Retinal pigment epithelial cell (primary cell): ENCODE data around the gene M1AP.

Source experiments
- DNase-seq: peaks from one replicate; pipeline ENCODE4 v3.0.0-alpha.2; 2010; ENCODE audit warnings: low read depth
- H3K4me3 ChIP-seq: 2 replicates; pipeline ENCODE4 v1.5.1; 2011; ENCODE audit warnings: mild to moderate bottlenecking, low read length, control low read depth, moderate library complexity
- TF ChIP-seq, protein P1 (sequence below): conservative IDR thresholded peaks from 2 replicates; pipeline ENCODE4 v1.5.1; 2011; ENCODE audit warnings: low read depth, low read length, control low read depth, inconsistent platforms

Gene M1AP

DNA sequence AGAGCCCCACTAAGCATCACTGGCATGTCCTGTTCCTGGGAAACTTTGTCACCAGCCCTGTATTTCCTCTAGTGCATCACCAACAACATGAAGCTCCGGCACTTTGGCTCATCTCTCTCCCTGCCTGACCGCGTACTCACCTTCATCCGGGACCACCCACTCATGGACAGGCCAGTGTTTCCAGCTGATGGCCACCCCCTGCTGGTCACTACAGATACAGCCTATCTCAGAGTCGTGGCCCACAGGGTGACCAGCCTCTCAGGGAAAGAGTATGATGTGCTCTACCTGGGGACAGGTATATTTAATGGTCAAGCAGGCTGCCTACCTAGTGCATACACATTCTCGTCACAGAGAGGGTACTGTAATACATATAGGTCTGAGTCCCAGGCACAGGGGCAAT is 27.0 kb upstream of the M1AP start:
- DNase-seq: no peak
- TF ChIP-seq, protein P1, sequence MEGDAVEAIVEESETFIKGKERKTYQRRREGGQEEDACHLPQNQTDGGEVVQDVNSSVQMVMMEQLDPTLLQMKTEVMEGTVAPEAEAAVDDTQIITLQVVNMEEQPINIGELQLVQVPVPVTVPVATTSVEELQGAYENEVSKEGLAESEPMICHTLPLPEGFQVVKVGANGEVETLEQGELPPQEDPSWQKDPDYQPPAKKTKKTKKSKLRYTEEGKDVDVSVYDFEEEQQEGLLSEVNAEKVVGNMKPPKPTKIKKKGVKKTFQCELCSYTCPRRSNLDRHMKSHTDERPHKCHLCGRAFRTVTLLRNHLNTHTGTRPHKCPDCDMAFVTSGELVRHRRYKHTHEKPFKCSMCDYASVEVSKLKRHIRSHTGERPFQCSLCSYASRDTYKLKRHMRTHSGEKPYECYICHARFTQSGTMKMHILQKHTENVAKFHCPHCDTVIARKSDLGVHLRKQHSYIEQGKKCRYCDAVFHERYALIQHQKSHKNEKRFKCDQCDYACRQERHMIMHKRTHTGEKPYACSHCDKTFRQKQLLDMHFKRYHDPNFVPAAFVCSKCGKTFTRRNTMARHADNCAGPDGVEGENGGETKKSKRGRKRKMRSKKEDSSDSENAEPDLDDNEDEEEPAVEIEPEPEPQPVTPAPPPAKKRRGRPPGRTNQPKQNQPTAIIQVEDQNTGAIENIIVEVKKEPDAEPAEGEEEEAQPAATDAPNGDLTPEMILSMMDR: peak; percentile 39
- no peak overlapping the region for H3K4me3 ChIP-seq

DNA sequence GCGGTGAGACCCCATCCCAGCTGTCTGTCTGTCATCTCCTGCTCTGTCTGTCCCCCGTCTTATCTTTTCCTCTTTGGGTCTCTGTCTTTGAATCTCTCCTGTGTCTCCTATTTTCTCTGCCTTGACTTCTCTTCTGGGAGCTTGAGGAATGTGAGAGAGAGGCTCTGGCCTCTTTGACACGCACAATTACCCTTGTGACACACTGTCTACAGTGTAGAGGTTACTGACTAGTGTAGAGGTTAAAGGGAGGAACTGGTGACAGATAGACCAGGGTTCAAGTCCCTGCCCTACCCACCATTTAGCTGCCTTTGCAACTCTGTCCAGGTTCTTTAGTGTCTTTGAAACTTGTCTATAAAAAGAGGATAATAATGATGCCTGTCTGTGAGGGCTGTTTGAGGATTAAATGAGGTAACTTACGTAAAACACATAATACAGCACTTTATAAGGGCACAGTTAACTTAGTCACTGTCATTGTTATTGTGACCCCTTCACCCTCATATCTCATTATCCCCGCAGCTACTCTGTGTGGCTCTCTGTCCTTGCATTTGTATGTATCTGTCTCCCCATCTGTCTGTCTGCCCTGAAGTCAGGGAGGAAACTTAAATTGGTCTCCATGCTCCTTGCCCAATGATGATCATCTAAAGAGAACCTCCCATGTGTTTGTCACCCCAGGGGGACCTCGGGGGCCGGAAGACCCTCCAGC is 25.8 kb upstream of the M1AP start:
- TF ChIP-seq, protein P1: no peak
- no peak overlapping the region for H3K4me3 ChIP-seq
- no peak for DNase-seq

DNA sequence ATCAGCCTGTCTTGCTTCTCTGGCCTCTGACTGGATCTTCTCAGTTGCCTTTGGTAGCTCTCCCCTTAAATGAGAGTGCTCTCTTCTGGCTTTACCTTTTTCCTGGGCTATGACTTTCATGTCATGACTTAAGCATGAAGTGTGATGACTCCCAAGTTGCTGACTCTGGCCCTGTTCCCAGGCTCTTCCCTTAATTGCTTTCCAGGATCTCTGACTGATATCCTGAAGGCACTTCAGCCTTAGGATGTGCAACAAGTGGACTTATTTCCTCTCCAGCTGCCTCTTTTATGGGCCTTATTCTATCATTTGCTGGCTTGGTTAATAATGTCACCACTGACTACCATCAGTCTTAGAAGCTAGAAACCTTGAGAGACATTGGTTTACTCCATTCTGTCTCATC is 23.3 kb upstream of the M1AP start:
- no peak for DNase-seq
- TF ChIP-seq, protein P1: no peak
- no peak overlapping the region for H3K4me3 ChIP-seq

DNA sequence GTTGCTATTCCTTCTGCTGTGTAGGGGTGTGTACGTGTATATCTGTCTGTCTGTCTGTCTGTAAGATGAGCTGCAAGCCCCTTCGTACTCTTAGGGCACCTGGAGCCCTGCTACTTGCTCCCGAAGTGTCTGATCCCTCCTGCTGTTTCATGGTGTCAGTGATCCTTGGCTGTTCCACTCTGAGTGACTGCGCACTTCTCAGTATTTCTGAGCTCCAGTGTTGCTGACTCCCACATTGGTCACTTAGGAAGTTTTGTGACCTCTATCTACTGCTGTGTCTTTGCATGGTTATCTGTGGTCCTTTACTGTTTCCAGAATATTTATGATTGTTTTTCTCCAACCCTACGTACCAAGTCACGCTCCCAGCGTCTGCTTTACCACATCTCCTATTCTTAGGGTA is 22.1 kb upstream of the M1AP start:
- no peak for DNase-seq
- TF ChIP-seq, protein P1: no peak
- no peak overlapping the region for H3K4me3 ChIP-seq

DNA sequence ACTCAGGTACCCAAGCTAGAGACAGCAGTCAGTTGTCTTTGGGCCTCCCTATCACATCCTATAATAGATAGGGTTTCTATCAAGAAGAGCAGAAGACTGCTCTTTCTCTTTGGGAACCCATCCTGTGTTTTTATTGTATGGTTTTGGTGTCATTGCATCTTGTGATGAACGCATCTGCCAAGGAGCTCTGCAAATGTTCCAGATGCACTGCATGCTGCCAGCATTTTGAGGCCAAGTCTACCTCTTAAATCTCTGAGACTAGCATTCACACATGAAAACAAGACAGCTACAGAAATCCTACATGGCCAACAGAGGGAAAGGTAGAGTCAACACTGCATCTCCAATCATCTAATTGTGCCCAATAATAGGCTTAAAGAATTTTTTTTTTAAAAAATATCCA is 20.0 kb upstream of the M1AP start:
- DNase-seq: no peak
- TF ChIP-seq, protein P1: no peak
- no peak overlapping the region for H3K4me3 ChIP-seq

DNA sequence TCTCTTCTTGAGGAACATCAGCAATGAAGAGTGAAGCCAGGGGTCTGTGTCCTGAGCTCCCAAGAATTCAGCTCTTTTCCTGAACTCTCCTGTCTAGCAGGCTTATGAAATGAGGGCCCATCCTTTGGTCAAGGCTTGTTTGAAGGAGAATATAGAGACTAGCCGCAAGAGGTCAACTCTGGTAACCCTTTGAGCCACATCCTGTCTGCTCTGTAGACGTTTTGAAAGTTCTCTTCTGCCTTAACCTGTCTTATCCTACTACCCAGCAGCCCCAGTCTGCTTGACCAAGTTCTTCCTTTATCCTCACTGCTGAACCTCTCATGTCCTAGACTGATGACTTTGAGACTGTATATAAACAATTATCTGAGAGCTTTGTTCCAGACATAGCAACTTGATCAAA is 11.3 kb upstream of the M1AP start:
- no peak for DNase-seq
- TF ChIP-seq, protein P1: no peak
- no peak overlapping the region for H3K4me3 ChIP-seq

DNA sequence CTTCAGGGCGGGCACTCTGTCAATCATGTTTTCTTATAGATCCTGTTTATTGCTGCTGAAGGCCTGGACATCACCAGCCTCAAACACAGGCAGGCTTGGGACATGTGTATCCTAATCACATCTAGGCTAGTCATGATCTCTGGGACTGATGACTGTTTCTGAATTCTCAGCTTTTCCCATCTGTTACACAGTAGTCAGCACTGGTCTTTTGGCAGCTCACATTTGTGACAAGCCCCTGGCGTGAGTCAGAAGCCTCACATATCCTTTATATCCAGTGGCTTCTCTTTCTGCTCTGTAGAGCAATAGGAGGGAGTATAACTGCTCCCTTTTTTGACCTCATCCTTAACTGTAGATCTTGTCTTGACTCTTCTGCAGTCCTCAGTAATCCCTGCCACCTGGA is 10.4 kb upstream of the M1AP start:
- TF ChIP-seq, protein P1: no peak
- no peak overlapping the region for H3K4me3 ChIP-seq
- DNase-seq: no peak
